Natural killer cell (primary cell): ENCODE data around the gene GPR37L1. TPM values are rescaled to one million over a fixed set of nuclear protein-coding genes. Genes with fewer than 3 reads are reported as not detected.

Experiments
- ATAC-seq, 3 donors: fragments of 150-1000 bp in 2 of 3; fragments of 200-7000 bp in 1 of 3; cut with Tn5 transposase; 1 replicate in 1 of 3; 2 replicates in 2 of 3; pipeline ENCODE4 v1.10.0; 2021; ENCODE audit warnings: mild to moderate bottlenecking in 2 of 3, moderate library complexity in 2 of 3
- DNase-seq, 2 donors: peaks; one replicate each; pipeline versions ENCODE4 v3.0.0 to v3.0.0-alpha.2; 2013 to 2021; ENCODE audit warnings: mixed read lengths in 1 of 2
- H3K27ac ChIP-seq: one replicate; pipeline ENCODE4 v1.5.1; 2013; ENCODE audit warnings: mild to moderate bottlenecking, low read length
- H3K27me3 ChIP-seq: one replicate; pipeline ENCODE4 v1.6.1; 2013; ENCODE audit warnings: low read length; ENCODE audit not compliant: control insufficient read depth, insufficient read depth
- H3K36me3 ChIP-seq: one replicate; pipeline ENCODE4 v1.6.1; 2013; ENCODE audit warnings: low read length; ENCODE audit not compliant: control insufficient read depth, insufficient read depth
- H3K4me1 ChIP-seq: one replicate; pipeline ENCODE4 v1.6.1; 2013; ENCODE audit warnings: low read length; ENCODE audit not compliant: control insufficient read depth, insufficient read depth
- H3K4me3 ChIP-seq: one replicate; pipeline ENCODE4 v1.5.1; 2013; ENCODE audit warnings: low read length
- H3K9me3 ChIP-seq: one replicate; pipeline ENCODE4 v1.6.1; 2013; ENCODE audit warnings: low read length; ENCODE audit not compliant: control insufficient read depth, insufficient read depth
- H3K27ac Mint-ChIP-seq, 2 donors: one replicate each; pipeline ENCODE4 v1.8.0; 2022; ENCODE audit warnings: mild to moderate bottlenecking in 2 of 2, mixed read lengths in 2 of 2, moderate library complexity in 1 of 2
- H3K27me3 Mint-ChIP-seq, 2 donors: one replicate each; pipeline ENCODE4 v1.8.0; 2022; ENCODE audit warnings: low read depth in 2 of 2, mixed read lengths in 2 of 2
- H3K36me3 Mint-ChIP-seq: one replicate; pipeline ENCODE4 v1.8.0; 2022; ENCODE audit warnings: mixed read lengths
- H3K4me1 Mint-ChIP-seq, 2 donors: one replicate each; pipeline ENCODE4 v1.8.0; 2022; ENCODE audit warnings: mixed read lengths in 2 of 2
- H3K4me3 Mint-ChIP-seq: one replicate; pipeline ENCODE4 v1.8.0; 2022; ENCODE audit warnings: mild to moderate bottlenecking, moderate library complexity, mixed read lengths
- H3K9me3 Mint-ChIP-seq, 2 donors: one replicate each; pipeline ENCODE4 v1.8.0; 2022; ENCODE audit warnings: mixed read lengths in 2 of 2
- CTCF ChIP-seq: fragments of 200-600 bp; IDR thresholded peaks from one replicate; pipeline ENCODE4 v1.8.0; 2022; ENCODE audit warnings: antibody characterized with exemption
- WGBS: methylation state at CpG from one replicate; pipeline ENCODE4 v1.1.7; 2013; ENCODE audit warnings: missing lambda C conversion rate; ENCODE audit not compliant: insufficient coverage; 5-methylcytosine and 5-hydroxymethylcytosine counted together
- intact Hi-C: fragments of 100-400 bp; cut with micrococcal nuclease; formaldehyde crosslinking; loops from one replicate; pipeline ENCODE4 v1.14.2; 2022
- total RNA-seq, 4 donors: library from RNA; stranded (reverse); fragments of 120-200 nt in 1 of 4; gene quantifications; one replicate each; pipeline versions ENCODE4 v1.2.3 to v1.2.4, GENCODE V29; 2013 to 2022

Gene GPR37L1
- total RNA-seq, 3 donors from 2014 or later (not counting 1 experiment from before 2014, with no cell fraction given), result not detected

GRCh38 chr1:202088206-202088605 lies 34.5 kb upstream of the GPR37L1 start:
- H3K27me3 Mint-ChIP-seq, result peaks cover 0 to 7% of the 10 kb centered on the region in 2 donors
- Histone ChIP-seq H3K9me3 (no peaks in the 10 kb centered on the region), H3K36me3 (no peaks in the 10 kb centered on the region), H3K4me3 (no peak overlapping the region), H3K27ac (no peak overlapping the region), H3K4me1 (no peaks in the 10 kb centered on the region), H3K27me3 (no peaks in the 10 kb centered on the region)
- no peaks in the 10 kb centered on the region for H3K9me3 Mint-ChIP-seq
- intact Hi-C loops, result no loop called here
- DNase-seq (no peak), ATAC-seq (no peak)
- TF ChIP-seq CTCF, result no peak
- H3K4me3 Mint-ChIP-seq, result no peak overlapping the region
- WGBS, result 85% methylated on average over 3 of the region's 3 CpGs
- no peaks in the 10 kb centered on the region for H3K36me3 Mint-ChIP-seq
- H3K4me1 Mint-ChIP-seq, result no peaks in the 10 kb centered on the region
- H3K27ac Mint-ChIP-seq, result no peak overlapping the region

- H3K4me1 ChIP-seq, result no peaks in the 10 kb centered on the region
- DNase-seq (no peak), ATAC-seq (no peak)
- H3K9me3 ChIP-seq, result no peaks in the 10 kb centered on the region
- peaks cover 0 to 12% of the 10 kb centered on the region in 2 donors for H3K27me3 Mint-ChIP-seq
- no peaks in the 10 kb centered on the region for H3K4me1 Mint-ChIP-seq
- H3K9me3 Mint-ChIP-seq, result no peaks in the 10 kb centered on the region
- H3K4me3 ChIP-seq, result no peak overlapping the region
- 94% methylated on average over 3 of the region's 3 CpGs for WGBS
- H3K36me3 ChIP-seq, result no peaks in the 10 kb centered on the region
- intact Hi-C loops, result no loop called here
- no peak overlapping the region for H3K4me3 Mint-ChIP-seq
- no peaks in the 10 kb centered on the region for H3K36me3 Mint-ChIP-seq
- H3K27ac ChIP-seq, result no peak overlapping the region
- H3K27ac Mint-ChIP-seq, result no peak overlapping the region
- H3K27me3 ChIP-seq, result no peaks in the 10 kb centered on the region
- no peak for TF ChIP-seq CTCF
Measured at GRCh38 chr1:202090994-202091393, 31.7 kb upstream of the GPR37L1 start.

GRCh38 chr1:202093858-202094257 lies 28.9 kb upstream of the GPR37L1 start:
- H3K27ac ChIP-seq, result no peak overlapping the region
- TF ChIP-seq CTCF, result no peak
- H3K4me1 ChIP-seq, result no peaks in the 10 kb centered on the region
- Mint-ChIP-seq H3K9me3 (no peaks in the 10 kb centered on the region), H3K4me1 (no peaks in the 10 kb centered on the region), H3K27me3 (peaks cover 0 to 12% of the 10 kb centered on the region in 2 donors), H3K36me3 (no peaks in the 10 kb centered on the region), H3K4me3 (no peak overlapping the region), H3K27ac (no peak overlapping the region)
- no peaks in the 10 kb centered on the region for H3K27me3 ChIP-seq
- intact Hi-C loops, result no loop called here
- H3K36me3 ChIP-seq, result no peaks in the 10 kb centered on the region
- no peak overlapping the region for H3K4me3 ChIP-seq
- H3K9me3 ChIP-seq, result no peaks in the 10 kb centered on the region
- no peak for DNase-seq
- WGBS, result 94% methylated on average over 4 of the region's 6 CpGs
- ATAC-seq, result no peak

- no peak overlapping the region for H3K4me3 ChIP-seq
- no peaks in the 10 kb centered on the region for H3K4me1 ChIP-seq
- no peaks in the 10 kb centered on the region for H3K9me3 ChIP-seq
- DNase-seq (no peak), ATAC-seq (no peak)
- H3K27ac Mint-ChIP-seq, result no peak overlapping the region
- H3K4me1 Mint-ChIP-seq, result no peaks in the 10 kb centered on the region
- intact Hi-C loops, result no loop called here
- H3K9me3 Mint-ChIP-seq, result no peaks in the 10 kb centered on the region
- no peak overlapping the region for H3K4me3 Mint-ChIP-seq
- no peaks in the 10 kb centered on the region for H3K36me3 Mint-ChIP-seq
- WGBS, result 74% methylated on average over 4 of the region's 4 CpGs
- no peaks in the 10 kb centered on the region for H3K36me3 ChIP-seq
- no peak for TF ChIP-seq CTCF
- peaks cover 0 to 3% of the 10 kb centered on the region in 2 donors for H3K27me3 Mint-ChIP-seq
- no peaks in the 10 kb centered on the region for H3K27me3 ChIP-seq
- H3K27ac ChIP-seq, result no peak overlapping the region
Measured at GRCh38 chr1:202101184-202101583, 21.5 kb upstream of the GPR37L1 start.
